Esophagus squamous epithelium (tissue), 4 donors: ENCODE data around the gene RARRES1.

ENCODE experiments used
- POLR2A ChIP-seq, 4 donors: fragments of 450-650 bp; IDR thresholded peaks; one replicate each; pipeline ENCODE4 v1.6.1; 2017; ENCODE audit warnings: antibody characterized with exemption in 4 of 4, mild to moderate bottlenecking in 4 of 4, moderate library complexity in 3 of 4
- TF ChIP-seq, protein P1 (sequence below), 6 experiments: fragments of 450-650 bp in 4 of 6; fragments of 200-600 bp in 2 of 6; sonication (generic) in 2 of 6; IDR thresholded peaks; one replicate each; pipeline ENCODE4 v1.5.1; 2016 to 2019; ENCODE audit warnings: antibody characterized with exemption in 6 of 6, mild to moderate bottlenecking in 4 of 6, moderate library complexity in 4 of 6

DNA sequence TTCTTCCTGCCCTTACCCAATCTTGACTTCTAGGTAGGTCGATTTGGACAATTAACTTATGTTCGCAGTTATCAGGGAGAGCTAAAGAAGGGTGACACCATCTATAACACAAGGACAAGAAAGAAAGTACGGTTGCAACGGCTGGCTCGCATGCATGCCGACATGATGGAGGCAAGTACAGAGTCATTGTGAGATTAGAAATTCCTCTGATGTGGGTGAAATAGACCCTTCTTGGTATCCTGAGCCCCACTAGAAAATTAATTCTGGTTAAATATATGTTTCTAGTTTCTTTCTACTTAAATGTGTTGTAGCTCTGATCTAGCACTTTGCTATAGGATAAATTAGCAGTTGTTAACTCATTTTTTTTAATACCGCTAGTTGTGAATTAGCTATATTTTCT is 73.4 kb downstream of the RARRES1 start:
- TF ChIP-seq, protein P1, sequence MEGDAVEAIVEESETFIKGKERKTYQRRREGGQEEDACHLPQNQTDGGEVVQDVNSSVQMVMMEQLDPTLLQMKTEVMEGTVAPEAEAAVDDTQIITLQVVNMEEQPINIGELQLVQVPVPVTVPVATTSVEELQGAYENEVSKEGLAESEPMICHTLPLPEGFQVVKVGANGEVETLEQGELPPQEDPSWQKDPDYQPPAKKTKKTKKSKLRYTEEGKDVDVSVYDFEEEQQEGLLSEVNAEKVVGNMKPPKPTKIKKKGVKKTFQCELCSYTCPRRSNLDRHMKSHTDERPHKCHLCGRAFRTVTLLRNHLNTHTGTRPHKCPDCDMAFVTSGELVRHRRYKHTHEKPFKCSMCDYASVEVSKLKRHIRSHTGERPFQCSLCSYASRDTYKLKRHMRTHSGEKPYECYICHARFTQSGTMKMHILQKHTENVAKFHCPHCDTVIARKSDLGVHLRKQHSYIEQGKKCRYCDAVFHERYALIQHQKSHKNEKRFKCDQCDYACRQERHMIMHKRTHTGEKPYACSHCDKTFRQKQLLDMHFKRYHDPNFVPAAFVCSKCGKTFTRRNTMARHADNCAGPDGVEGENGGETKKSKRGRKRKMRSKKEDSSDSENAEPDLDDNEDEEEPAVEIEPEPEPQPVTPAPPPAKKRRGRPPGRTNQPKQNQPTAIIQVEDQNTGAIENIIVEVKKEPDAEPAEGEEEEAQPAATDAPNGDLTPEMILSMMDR (IDR thresholded peaks at IDR 0.05) = no peak
- TF ChIP-seq POLR2A (IDR thresholded peaks at IDR 0.05) = no peak
